HEK293T (cell line): ENCODE data around the gene MAPK1.

ENCODE experiments used
- ARNT ChIP-seq: fragments of 450-650 bp; IDR thresholded peaks from 2 replicates; pipeline ENCODE4 v1.6.1; 2017; ENCODE audit warnings: mild to moderate bottlenecking
- BHLHE40 ChIP-seq: fragments of 450-650 bp; IDR thresholded peaks from 2 replicates; pipeline ENCODE4 v1.6.1; 2016; ENCODE audit warnings: mild to moderate bottlenecking, moderate library complexity, borderline replicate concordance
- CTBP1 ChIP-seq: fragments of 450-650 bp; IDR thresholded peaks from 2 replicates; pipeline ENCODE4 v1.6.1; 2016; ENCODE audit warnings: borderline replicate concordance
- ELF4 ChIP-seq: fragments of 450-650 bp; IDR thresholded peaks from 2 replicates; pipeline ENCODE4 v1.6.1; 2017; ENCODE audit warnings: antibody characterized with exemption
- FOXK2 ChIP-seq: fragments of 450-650 bp; IDR thresholded peaks from 2 replicates; pipeline ENCODE4 v1.6.1; 2016; ENCODE audit warnings: mild to moderate bottlenecking
- FOXM1 ChIP-seq: fragments of 450-650 bp; IDR thresholded peaks from 2 replicates; pipeline ENCODE4 v1.6.1; 2017; ENCODE audit warnings: mild to moderate bottlenecking, borderline replicate concordance
- HDGF ChIP-seq: fragments of 450-650 bp; IDR thresholded peaks from 2 replicates; pipeline ENCODE4 v1.6.1; 2017; ENCODE audit warnings: antibody characterized with exemption, borderline replicate concordance
- NFRKB ChIP-seq: fragments of 450-650 bp; IDR thresholded peaks from 2 replicates; pipeline ENCODE4 v1.6.1; 2016; ENCODE audit warnings: mild to moderate bottlenecking, moderate library complexity
- PKNOX1 ChIP-seq: fragments of 450-650 bp; IDR thresholded peaks from 2 replicates; pipeline ENCODE4 v1.6.1; 2016
- SP1 ChIP-seq: fragments of 450-650 bp; IDR thresholded peaks from 2 replicates; pipeline ENCODE4 v1.6.1; 2017
- SUZ12 ChIP-seq: fragments of 450-650 bp; IDR thresholded peaks from 2 replicates; pipeline ENCODE4 v1.6.1; 2016; ENCODE audit warnings: mild to moderate bottlenecking
- TARDBP ChIP-seq: fragments of 450-650 bp; IDR thresholded peaks from 2 replicates; pipeline ENCODE4 v1.6.1; 2016
- ZNF384 ChIP-seq: fragments of 450-650 bp; IDR thresholded peaks from 2 replicates; pipeline ENCODE4 v1.6.1; 2016

GRCh38 chr22:21842946-21843345 is 24.5 kb downstream of the MAPK1 start:
- TF ChIP-seq NFRKB (no peak), ARNT (no peak), FOXM1 (no peak), FOXK2 (no peak), SP1 (no peak), ELF4 (no peak), ZNF384 (no peak), HDGF (no peak), TARDBP (no peak), BHLHE40 (no peak), SUZ12 (no peak), PKNOX1 (no peak), CTBP1 (no peak)
